ENCODE measurements around the gene GNA12.

GNA12 gene

DNA sequence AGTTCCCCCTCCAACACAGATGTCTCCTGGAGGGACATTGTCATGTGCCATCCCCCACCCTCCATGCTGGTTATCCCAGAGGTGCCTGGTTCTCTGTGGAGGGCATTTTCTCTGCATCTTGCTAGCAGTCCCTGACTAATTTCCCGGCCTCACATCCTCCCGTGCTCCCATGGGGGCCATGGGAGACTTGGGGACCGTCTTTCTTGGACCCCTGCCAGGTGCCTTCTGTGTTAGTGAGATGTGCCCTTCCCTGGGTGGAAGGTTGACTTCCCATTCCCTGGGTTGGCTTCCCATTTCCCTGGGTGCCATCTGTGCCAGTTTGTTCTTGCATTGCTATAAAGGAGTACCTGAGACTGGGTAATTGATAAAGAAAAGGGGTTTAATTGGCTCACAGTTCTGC lies 22.5 kb upstream of the GNA12 start:
- no peak overlapping the region for H3K4me3 ChIP-seq (ENCODE audit: low read length)
- DNase-seq (ENCODE audit: low read depth), result no peak
- TF ChIP-seq, protein P1, sequence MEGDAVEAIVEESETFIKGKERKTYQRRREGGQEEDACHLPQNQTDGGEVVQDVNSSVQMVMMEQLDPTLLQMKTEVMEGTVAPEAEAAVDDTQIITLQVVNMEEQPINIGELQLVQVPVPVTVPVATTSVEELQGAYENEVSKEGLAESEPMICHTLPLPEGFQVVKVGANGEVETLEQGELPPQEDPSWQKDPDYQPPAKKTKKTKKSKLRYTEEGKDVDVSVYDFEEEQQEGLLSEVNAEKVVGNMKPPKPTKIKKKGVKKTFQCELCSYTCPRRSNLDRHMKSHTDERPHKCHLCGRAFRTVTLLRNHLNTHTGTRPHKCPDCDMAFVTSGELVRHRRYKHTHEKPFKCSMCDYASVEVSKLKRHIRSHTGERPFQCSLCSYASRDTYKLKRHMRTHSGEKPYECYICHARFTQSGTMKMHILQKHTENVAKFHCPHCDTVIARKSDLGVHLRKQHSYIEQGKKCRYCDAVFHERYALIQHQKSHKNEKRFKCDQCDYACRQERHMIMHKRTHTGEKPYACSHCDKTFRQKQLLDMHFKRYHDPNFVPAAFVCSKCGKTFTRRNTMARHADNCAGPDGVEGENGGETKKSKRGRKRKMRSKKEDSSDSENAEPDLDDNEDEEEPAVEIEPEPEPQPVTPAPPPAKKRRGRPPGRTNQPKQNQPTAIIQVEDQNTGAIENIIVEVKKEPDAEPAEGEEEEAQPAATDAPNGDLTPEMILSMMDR (conservative IDR thresholded peaks at IDR 0.05; ENCODE audit: low read length), result no peak

DNA sequence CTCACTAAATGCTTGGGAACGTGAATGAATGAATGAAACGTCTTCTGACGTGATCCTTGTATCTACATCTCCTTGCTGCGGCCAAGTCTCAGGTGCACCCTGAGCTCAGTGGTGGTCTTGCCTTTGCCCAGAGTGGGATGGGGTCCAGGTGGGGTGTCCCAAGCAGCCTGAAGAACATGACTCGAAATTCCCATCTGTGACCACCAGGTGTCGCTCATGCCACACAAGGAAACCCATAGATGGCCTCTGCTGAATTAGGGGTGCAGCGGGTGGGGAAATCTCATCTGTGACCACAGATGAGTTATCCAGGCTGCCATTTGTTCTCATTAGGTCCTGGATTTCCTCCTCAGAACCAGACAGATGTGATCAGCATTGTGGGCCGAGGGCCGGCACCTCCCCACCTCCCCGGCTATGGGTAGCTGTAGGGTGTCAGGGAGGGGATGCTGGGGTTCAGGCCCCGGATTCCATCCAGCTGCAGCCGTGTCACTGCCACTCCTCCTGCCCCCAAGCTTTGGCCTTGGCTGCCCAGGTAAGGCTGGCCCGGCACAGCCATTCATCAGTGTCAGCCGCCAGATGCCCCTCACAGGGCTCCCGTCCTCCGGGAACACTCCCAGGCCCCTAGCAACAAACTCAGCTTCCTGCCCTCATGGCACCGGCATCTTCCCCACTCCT lies 21.0 kb upstream of the GNA12 start:
- TF ChIP-seq, protein P1 (conservative IDR thresholded peaks at IDR 0.05; ENCODE audit: low read length), result peak; percentile 89
- peak; percentile 63 for DNase-seq (ENCODE audit: low read depth)
- no peak overlapping the region for H3K4me3 ChIP-seq (ENCODE audit: low read length)

- DNase-seq (ENCODE audit: low read depth), result peak; percentile 31
- TF ChIP-seq, protein P1 (conservative IDR thresholded peaks at IDR 0.05; ENCODE audit: low read length), result no peak
- H3K4me3 ChIP-seq (ENCODE audit: low read length), result peak overlapping the region; percentile 40
Observed at GRCh38 chr7:2864204-2864985, 20.3 kb upstream of the GNA12 start.

- TF ChIP-seq, protein P1 (conservative IDR thresholded peaks at IDR 0.05; ENCODE audit: low read length), result peak; percentile 2; the same call in 1 of the 2 replicates
- peak overlapping the region; percentile 41 for H3K4me3 ChIP-seq (ENCODE audit: low read length)
- peak; percentile 97 for DNase-seq (ENCODE audit: low read depth)
Observed at GRCh38 chr7:2863461-2864066, 19.5 kb upstream of the GNA12 start.

GRCh38 chr7:2862831-2863361 lies 18.8 kb upstream of the GNA12 start:
- TF ChIP-seq, protein P1 (conservative IDR thresholded peaks at IDR 0.05; ENCODE audit: low read length), result no peak
- H3K4me3 ChIP-seq (ENCODE audit: low read length), result no peak overlapping the region
- DNase-seq (ENCODE audit: low read depth), result no peak

DNA sequence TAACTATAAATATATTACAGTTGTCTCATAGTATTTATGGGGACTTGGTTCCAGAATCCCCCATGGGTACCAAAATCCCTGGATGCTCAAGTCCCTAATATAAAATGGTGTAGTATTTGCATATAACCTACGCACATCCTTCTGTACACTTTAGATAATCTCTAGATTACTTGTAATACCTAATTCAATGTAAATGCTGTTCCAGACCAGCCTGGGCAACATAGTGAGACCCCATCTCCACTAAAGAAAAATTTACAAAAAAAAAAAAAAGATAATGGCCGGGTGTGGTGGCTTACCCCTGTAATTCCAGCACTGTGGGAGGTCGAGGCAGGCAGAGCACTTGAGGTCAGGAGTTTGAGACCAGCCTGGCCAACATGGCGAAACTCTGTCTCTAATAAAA lies 17.4 kb upstream of the GNA12 start:
- TF ChIP-seq, protein P1 (conservative IDR thresholded peaks at IDR 0.05; ENCODE audit: low read length), result no peak
- DNase-seq (ENCODE audit: low read depth), result no peak

More for the DNA sequence above, 17.4 kb upstream of the GNA12 start:
- H3K4me3 ChIP-seq (ENCODE audit: low read length), result no peak overlapping the region
